ENCODE data around the gene HTR5A. TPM values are rescaled to one million over a fixed set of nuclear protein-coding genes. Genes with fewer than 3 reads are reported as not detected.

Gene HTR5A
- total RNA-seq, 1 experiment from 2014 or later: not detected

GRCh38 chr7:155132431-155132830 lies 62.3 kb downstream of the HTR5A start:
- Histone ChIP-seq H3K27ac (no peak overlapping the region), H3K36me3 (no peaks in the 10 kb centered on the region), H3K4me1 (replicated peaks) (no peaks in the 10 kb centered on the region), H3K4me3 (no peak overlapping the region), H3K9me3 (replicated peaks) (no peaks in the 10 kb centered on the region), H3K27me3 (replicated peaks) (no peaks in the 10 kb centered on the region)
- DNase-seq (ENCODE audit: low read depth in 1 of 2, low spot score in 2 of 2): no peak

DNA sequence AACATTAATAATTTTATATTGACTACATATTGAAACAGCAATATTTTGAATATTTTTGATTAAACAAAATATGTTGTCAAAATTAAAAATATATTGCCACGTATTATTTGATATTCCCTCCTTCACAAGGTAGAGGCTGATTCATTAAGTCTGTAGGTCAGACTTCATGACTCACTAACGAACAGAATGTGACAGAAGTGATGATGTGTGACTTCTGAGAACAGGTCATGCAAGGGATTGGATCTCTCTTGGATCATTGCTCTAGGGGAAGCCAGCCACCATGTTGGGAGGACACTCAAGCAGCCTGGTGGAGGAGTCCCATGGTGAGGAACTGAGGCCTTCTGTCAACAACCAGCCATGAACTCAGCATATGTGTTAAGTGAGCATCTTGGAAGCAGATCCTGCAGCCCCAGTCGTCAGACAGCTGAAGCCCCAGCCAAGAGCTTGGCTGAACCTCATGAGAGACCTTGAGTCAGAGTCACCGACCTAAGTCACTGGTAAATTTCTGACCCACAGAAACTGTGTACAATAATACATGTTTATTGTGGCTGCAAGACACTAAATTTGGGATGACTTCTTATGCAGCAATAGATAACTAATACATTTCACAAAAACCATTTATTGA lies 66.6 kb downstream of the HTR5A start:
- Histone ChIP-seq H3K27ac (no peak overlapping the region), H3K4me1 (replicated peaks) (no peaks in the 10 kb centered on the region), H3K4me3 (no peak overlapping the region), H3K27me3 (replicated peaks) (peaks cover 4% of the 10 kb centered on the region), H3K9me3 (replicated peaks) (no peaks in the 10 kb centered on the region), H3K36me3 (no peaks in the 10 kb centered on the region)
- DNase-seq (ENCODE audit: low read depth in 1 of 2, low spot score in 2 of 2): no peak

Other genes with a start within 250 kb of the HTR5A start
- gene PAXIP1, start 67.2 kb upstream of the HTR5A start, total RNA-seq (2014; rRNA removed; shearing (Covaris generic)): 9.9 and 12.7 TPM in 2 replicates
- 36.4 and 46.6 TPM in 2 replicates for gene INSIG1, start 227.6 kb downstream of the HTR5A start, total RNA-seq (2014; rRNA removed; shearing (Covaris generic))

Data from SJSA1 (cell line).